K562 (cell line): ENCODE data around the gene ADIPOR2. TPM values are rescaled to one million over a fixed set of nuclear protein-coding genes. Genes with fewer than 3 reads are reported as not detected.

Source experiments
- CEBPZ ChIP-seq: fragments of 150-350 bp; IDR thresholded peaks from 2 replicates; pipeline ENCODE4 v1.6.1; 2014; ENCODE audit warnings: low read depth, mild to moderate bottlenecking, low read length, borderline replicate concordance
- EP400 ChIP-seq: fragments of 450-650 bp; IDR thresholded peaks from 2 replicates; pipeline ENCODE4 v1.6.1; 2017; ENCODE audit warnings: antibody characterized with exemption, mild to moderate bottlenecking, moderate library complexity
- GABPA ChIP-seq: fragments of 200-800 bp; sonication (Bioruptor generic); conservative IDR thresholded peaks from 2 replicates; pipeline ENCODE4 v1.6.1; 2016; ENCODE audit warnings: low read depth, missing genetic modification characterization, missing compliant biosample characterization
- RBM15 ChIP-seq: fragments of 200-400 bp; formaldehyde crosslinking; IDR thresholded peaks from 2 replicates; pipeline ENCODE4 v1.6.1; 2018; ENCODE audit warnings: mild to moderate bottlenecking, low read length, moderate library complexity; ENCODE audit not compliant: insufficient read depth
- RFX1 ChIP-seq: fragments of 450-650 bp; IDR thresholded peaks from 2 replicates; pipeline ENCODE4 v1.6.1; 2016; ENCODE audit warnings: mild to moderate bottlenecking, moderate library complexity
- SMARCC2 ChIP-seq: fragments of 450-650 bp; IDR thresholded peaks from 2 replicates; pipeline ENCODE4 v1.6.1; 2017; ENCODE audit warnings: antibody characterized with exemption, moderate library complexity, mild to moderate bottlenecking, low read depth
- ZBTB40 ChIP-seq, 2 experiments: fragments of 450-650 bp in 1 of 2; sonication (generic) in 1 of 2; formaldehyde crosslinking in 1 of 2; IDR thresholded peaks; 2 replicates each; pipeline versions ENCODE4 v1.7.1 to v1.9.0; 2016 to 2022; ENCODE audit warnings: inconsistent platforms in 1 of 2, mild to moderate bottlenecking in 1 of 2, missing genetic modification reagents in 1 of 2
- ZNF316 ChIP-seq: fragments of 450-650 bp; IDR thresholded peaks from 2 replicates; pipeline ENCODE4 v1.6.1; 2016
- ZNF639 ChIP-seq, 2 experiments: fragments of 200-800 bp in 1 of 2; sonication (Bioruptor generic) in 1 of 2; sonication (generic) in 1 of 2; formaldehyde crosslinking in 1 of 2; IDR thresholded peaks in 1 of 2; conservative IDR thresholded peaks in 1 of 2; 2 replicates each; pipeline versions ENCODE4 v1.5.0 to v1.6.1; 2016 to 2020; ENCODE audit warnings: missing compliant biosample characterization in 1 of 2, missing genetic modification characterization in 1 of 2, missing genetic modification reagents in 1 of 2
- ZNF696 ChIP-seq: fragments of 250-450 bp; sonication (Bioruptor Pico); conservative IDR thresholded peaks from 2 replicates; pipeline ENCODE4 v1.4.0; 2020; ENCODE audit warnings: mild to moderate bottlenecking, moderate library complexity
- polyA plus RNA-seq, 8 experiments: library from polyadenylated mRNA; depleted of rRNA in 4 of 8; stranded (reverse) in 5 of 8; unstranded in 3 of 8; fragments of >200 nt; fragmentation: Nextera tagmentation in 2 of 8; fragmentation: Illumina TruSeq in 1 of 8; extraction: Ambion mirVana in 2 of 8; extraction: Trizol in 1 of 8; gene quantifications; 2 replicates each; pipeline versions ENCODE4 v1.2.1 to v1.2.3, GENCODE V29; 2011 to 2014; ENCODE audit warnings: inconsistent platforms in 1 of 8, missing spikeins in 1 of 8
- total RNA-seq, 7 experiments: library from RNA; depleted of rRNA in 6 of 7; stranded (reverse); fragments of >200 nt in 6 of 7; fragmentation: Illumina TruSeq in 2 of 7; extraction: Trizol in 2 of 7; gene quantifications; 2 replicates each; pipeline versions ENCODE4 v1.2.1 to v1.2.3, GENCODE V29; 2011 to 2021; ENCODE audit warnings: low replicate concordance in 1 of 7
- TF ChIP-seq, protein P1 (sequence below): sonication (generic); formaldehyde crosslinking; IDR thresholded peaks from 2 replicates; pipeline ENCODE4 v1.8.0; 2022; ENCODE audit warnings: mild to moderate bottlenecking, missing genetic modification reagents

ADIPOR2 gene
- total and polyA plus RNA-seq, 9 of the 15 experiments (the other 6 are each of a cell fraction or from before 2014, with no cell fraction given) = 10.9 to 63.5 (median 46.0) TPM

GRCh38 chr12:1690578-1691122 is at the start of gene ADIPOR2 (continued):
- TF ChIP-seq RBM15 (no peak), GABPA (peak; percentile 84), RFX1 (peak; percentile 81), ZBTB40 (IDR thresholded peaks at IDR 0.05) (peak; percentile 48; the same call in 1 of the 2 replicates), ZBTB40 (CRISPR knock-in tag; IDR thresholded peaks at IDR 0.05) (no peak), CEBPZ (no peak), ZNF696 (no peak), ZNF316 (no peak), SMARCC2 (no peak), EP400 (peak; percentile 63), ZNF639 (CRISPR knock-in tag; conservative IDR thresholded peaks at IDR 0.05 in 1 of 2, IDR thresholded peaks at IDR 0.05 in 1 of 2) (peak in 1 of 2 experiments; percentile 96; a peak in 1 of 4 replicates)
- TF ChIP-seq, protein P1, sequence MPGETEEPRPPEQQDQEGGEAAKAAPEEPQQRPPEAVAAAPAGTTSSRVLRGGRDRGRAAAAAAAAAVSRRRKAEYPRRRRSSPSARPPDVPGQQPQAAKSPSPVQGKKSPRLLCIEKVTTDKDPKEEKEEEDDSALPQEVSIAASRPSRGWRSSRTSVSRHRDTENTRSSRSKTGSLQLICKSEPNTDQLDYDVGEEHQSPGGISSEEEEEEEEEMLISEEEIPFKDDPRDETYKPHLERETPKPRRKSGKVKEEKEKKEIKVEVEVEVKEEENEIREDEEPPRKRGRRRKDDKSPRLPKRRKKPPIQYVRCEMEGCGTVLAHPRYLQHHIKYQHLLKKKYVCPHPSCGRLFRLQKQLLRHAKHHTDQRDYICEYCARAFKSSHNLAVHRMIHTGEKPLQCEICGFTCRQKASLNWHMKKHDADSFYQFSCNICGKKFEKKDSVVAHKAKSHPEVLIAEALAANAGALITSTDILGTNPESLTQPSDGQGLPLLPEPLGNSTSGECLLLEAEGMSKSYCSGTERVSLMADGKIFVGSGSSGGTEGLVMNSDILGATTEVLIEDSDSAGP (CRISPR knock-in tag) = no peak
